NB4 (cell line): Measurements from ENCODE around the gene ZNF14.
"Not testable (repeated sequence)": the region's sequence is repeated elsewhere in the genome, so short reads cannot be mapped to it uniquely, and the experiment has no call there.

Experiments
- DNase-seq: peaks from one replicate; pipeline ENCODE4 v3.0.0; 2010; ENCODE audit warnings: low read depth
- H3K4me3 ChIP-seq: one replicate; pipeline ENCODE4 v1.5.1; 2011; ENCODE audit warnings: mild to moderate bottlenecking, low read depth, low read length, moderate library complexity
- CTCF ChIP-seq: IDR thresholded peaks from one replicate; pipeline ENCODE4 v1.5.1; 2012; ENCODE audit warnings: low read depth, low read length
- MAX ChIP-seq: IDR thresholded peaks from 2 replicates; pipeline ENCODE4 v1.6.1; 2011; ENCODE audit warnings: low read depth, low read length
- MYC ChIP-seq: IDR thresholded peaks from 2 replicates; pipeline ENCODE4 v1.6.1; 2011; ENCODE audit warnings: low read depth, low read length
- POLR2A ChIP-seq: IDR thresholded peaks from 2 replicates; pipeline ENCODE4 v1.6.1; 2011; ENCODE audit warnings: mild to moderate bottlenecking; ENCODE audit not compliant: insufficient read length; ENCODE audit errors: extremely low read depth

ZNF14 gene

GRCh38 chr19:19711934-19712828 is 20.7 kb downstream of the ZNF14 start:
- TF ChIP-seq MAX = no peak
- no peak for TF ChIP-seq CTCF
- TF ChIP-seq MYC = no peak
- no peak for TF ChIP-seq POLR2A
- no peak for DNase-seq
- H3K4me3 ChIP-seq = no peak overlapping the region

DNA sequence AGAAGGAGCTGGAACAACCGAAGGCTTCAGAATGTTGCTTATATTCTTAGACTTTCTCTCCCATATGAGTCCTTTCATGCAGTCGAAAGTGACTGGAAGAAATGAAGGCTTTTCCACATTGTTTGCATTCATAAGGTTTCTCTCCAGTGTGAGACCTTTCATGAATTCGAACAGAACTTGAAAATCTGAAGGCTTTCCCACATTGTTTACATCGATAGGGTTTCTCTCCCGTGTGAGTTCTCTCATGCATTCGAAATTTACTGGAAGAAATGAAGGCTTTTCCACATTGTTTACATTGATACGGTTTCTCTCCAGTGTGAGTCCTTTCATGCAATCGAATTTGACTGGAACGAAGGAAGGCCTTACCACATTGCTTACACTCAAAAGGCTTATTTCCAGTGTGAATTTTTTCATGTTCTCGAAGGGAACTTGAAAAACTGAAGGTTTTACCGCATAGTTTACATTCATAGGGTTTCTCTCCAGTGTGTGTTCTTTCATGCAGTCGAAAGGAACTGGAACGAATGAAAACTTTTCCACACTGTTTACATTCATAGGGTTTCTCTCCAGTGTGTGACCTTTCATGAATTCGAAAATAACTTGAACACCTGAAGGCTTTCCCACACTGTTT is 21.5 kb downstream of the ZNF14 start:
- no peak overlapping the region for H3K4me3 ChIP-seq
- TF ChIP-seq CTCF = no peak
- no peak for DNase-seq

- no peak for TF ChIP-seq MAX
- TF ChIP-seq MYC = no peak
- DNase-seq = no peak
- H3K4me3 ChIP-seq = no peak overlapping the region
Observed at GRCh38 chr19:19710506-19710905, 22.4 kb downstream of the ZNF14 start.

DNA sequence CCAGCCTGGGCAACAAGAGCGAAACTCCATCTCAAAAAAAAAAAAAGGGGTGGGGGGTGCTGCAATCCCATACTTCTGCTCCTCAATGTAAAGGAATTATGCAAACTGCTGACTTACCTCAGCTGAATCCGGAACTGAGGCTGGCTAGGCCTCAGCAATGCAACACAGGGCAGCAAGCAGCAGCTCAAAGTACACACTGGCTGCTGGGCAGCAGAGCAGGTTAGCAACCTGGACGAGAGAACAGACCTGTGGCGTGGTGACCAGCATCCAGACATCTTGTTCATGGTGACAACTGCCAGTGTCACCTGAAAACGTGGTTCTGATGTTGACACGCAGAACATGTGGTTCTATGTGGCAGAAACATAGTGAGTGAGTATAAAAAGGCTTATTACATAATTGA is 28.1 kb downstream of the ZNF14 start:
- no peak for DNase-seq
- H3K4me3 ChIP-seq = no peak overlapping the region
- TF ChIP-seq MAX = no peak
- no peak for TF ChIP-seq CTCF
- no peak for TF ChIP-seq POLR2A
- TF ChIP-seq MYC = no peak

DNA sequence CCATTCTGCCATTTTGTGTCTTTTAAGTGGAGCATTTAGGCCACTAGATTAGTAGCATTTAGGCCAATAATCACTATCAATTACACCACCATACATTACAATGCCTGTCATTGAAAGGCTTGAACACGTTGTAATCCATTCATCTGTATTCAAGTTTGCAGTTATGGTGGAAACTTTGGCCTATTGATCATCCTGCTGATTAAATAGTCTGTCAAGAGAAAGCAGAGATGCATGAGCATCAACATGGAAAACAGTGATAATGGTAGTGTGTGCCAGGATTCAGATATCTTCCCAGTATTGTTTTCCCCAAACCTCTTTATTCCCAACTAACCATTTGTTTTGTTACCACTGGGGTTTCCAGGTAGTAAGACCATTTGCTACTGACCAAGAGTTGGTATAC is 32.4 kb downstream of the ZNF14 start:
- DNase-seq, H3K4me3 ChIP-seq: not testable (repeated sequence)

DNA sequence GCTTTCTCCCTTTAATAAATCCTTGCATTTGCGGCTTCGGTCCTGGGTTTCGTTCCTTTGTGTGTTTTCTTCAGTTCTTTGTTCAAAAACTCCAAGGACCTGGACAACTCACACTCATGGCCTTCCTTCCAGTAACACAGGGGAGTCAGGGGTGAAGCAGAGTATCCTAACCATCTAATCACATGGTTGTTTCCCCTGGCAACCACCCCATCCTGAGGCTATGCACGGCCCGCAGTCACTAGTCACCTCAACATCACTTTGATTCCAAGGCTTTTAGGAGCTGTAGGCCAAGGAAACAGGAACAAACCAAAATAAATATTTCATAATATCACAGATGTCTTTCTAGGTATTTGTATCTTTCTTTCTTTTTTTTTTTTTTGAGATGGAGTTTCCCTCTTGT is 35.3 kb downstream of the ZNF14 start:
- H3K4me3 ChIP-seq = no peak overlapping the region
- no peak for TF ChIP-seq MAX
- TF ChIP-seq CTCF = no peak
- TF ChIP-seq MYC = no peak
- no peak for TF ChIP-seq POLR2A
- DNase-seq = no peak

GRCh38 chr19:19696386-19696785 is 36.5 kb downstream of the ZNF14 start:
- H3K4me3 ChIP-seq = no peak overlapping the region
- no peak for TF ChIP-seq MAX
- TF ChIP-seq MYC = no peak
- TF ChIP-seq POLR2A = no peak
- DNase-seq = no peak
